Measurements from ENCODE around the gene ZNF846. TPM values are rescaled to one million over a fixed set of nuclear protein-coding genes. Genes with fewer than 3 reads are reported as not detected.
"Not testable (repeated sequence)": the region's sequence is repeated elsewhere in the genome, so short reads cannot be mapped to it uniquely, and the experiment has no call there.

ZNF846 gene
- total RNA-seq, 1 donor from 2014 or later: 32.1 TPM

- no peak for DNase-seq (ENCODE audit: low spot score in 2 of 2, unreplicated experiment in 2 of 2)
- no peaks in the 10 kb centered on the region for H3K27me3 Mint-ChIP-seq (ENCODE audit: low read depth)
- H3K27ac Mint-ChIP-seq: no peak overlapping the region
- no peaks in the 10 kb centered on the region for H3K4me1 Mint-ChIP-seq
- no peaks in the 10 kb centered on the region for H3K36me3 Mint-ChIP-seq
- H3K4me3 Mint-ChIP-seq: no peak overlapping the region
- peaks cover 51% of the 10 kb centered on the region for H3K9me3 Mint-ChIP-seq
- TF ChIP-seq CTCF (IDR thresholded peaks at IDR 0.05; ENCODE audit: unreplicated experiment): no peak
Observed at GRCh38 chr19:9727644-9728043, 40.9 kb downstream of the ZNF846 start.

GRCh38 chr19:9725508-9726201 lies 42.9 kb downstream of the ZNF846 start:
- DNase-seq (ENCODE audit: low spot score in 2 of 2, unreplicated experiment in 2 of 2); H3K27ac Mint-ChIP-seq; H3K4me3 Mint-ChIP-seq; H3K36me3 Mint-ChIP-seq; H3K27me3 Mint-ChIP-seq (ENCODE audit: low read depth); H3K4me1 Mint-ChIP-seq: not testable (repeated sequence)
- peaks cover 58% of the 10 kb centered on the region for H3K9me3 Mint-ChIP-seq

GRCh38 chr19:9724157-9724556 lies 44.4 kb downstream of the ZNF846 start:
- H3K4me3 Mint-ChIP-seq: no peak overlapping the region
- H3K9me3 Mint-ChIP-seq: peaks cover 54% of the 10 kb centered on the region
- H3K4me1 Mint-ChIP-seq: no peaks in the 10 kb centered on the region

GRCh38 chr19:9721861-9722260 lies 46.7 kb downstream of the ZNF846 start:
- no peak for TF ChIP-seq CTCF (IDR thresholded peaks at IDR 0.05; ENCODE audit: unreplicated experiment)
- Mint-ChIP-seq H3K27ac (no peak overlapping the region), H3K27me3 (ENCODE audit: low read depth) (no peaks in the 10 kb centered on the region), H3K4me3 (no peak overlapping the region), H3K9me3 (peaks cover 63% of the 10 kb centered on the region), H3K4me1 (no peaks in the 10 kb centered on the region), H3K36me3 (no peaks in the 10 kb centered on the region)
- DNase-seq (ENCODE audit: low spot score in 2 of 2, unreplicated experiment in 2 of 2): no peak

More at GRCh38 chr19:9724157-9724556, 44.4 kb downstream of the ZNF846 start:
- Mint-ChIP-seq H3K27me3 (ENCODE audit: low read depth) (no peaks in the 10 kb centered on the region), H3K27ac (no peak overlapping the region), H3K36me3 (no peaks in the 10 kb centered on the region)
- DNase-seq (ENCODE audit: low spot score in 2 of 2, unreplicated experiment in 2 of 2): no peak
- TF ChIP-seq CTCF (IDR thresholded peaks at IDR 0.05; ENCODE audit: unreplicated experiment): no peak

- Mint-ChIP-seq H3K4me1 (no peaks in the 10 kb centered on the region), H3K4me3 (no peak overlapping the region), H3K27me3 (ENCODE audit: low read depth) (no peaks in the 10 kb centered on the region), H3K27ac (no peak overlapping the region), H3K36me3 (no peaks in the 10 kb centered on the region), H3K9me3 (peaks cover 63% of the 10 kb centered on the region)
- no peak for DNase-seq (ENCODE audit: low spot score in 2 of 2, unreplicated experiment in 2 of 2)
- no peak for TF ChIP-seq CTCF (IDR thresholded peaks at IDR 0.05; ENCODE audit: unreplicated experiment)
Observed at GRCh38 chr19:9720541-9720940, 48.0 kb downstream of the ZNF846 start.

- Mint-ChIP-seq H3K27me3 (ENCODE audit: low read depth) (no peaks in the 10 kb centered on the region), H3K4me3 (no peak overlapping the region), H3K4me1 (no peaks in the 10 kb centered on the region), H3K36me3 (peaks cover 2% of the 10 kb centered on the region), H3K27ac (no peak overlapping the region), H3K9me3 (peaks cover 76% of the 10 kb centered on the region)
- TF ChIP-seq CTCF (IDR thresholded peaks at IDR 0.05; ENCODE audit: unreplicated experiment): no peak
- no peak for DNase-seq (ENCODE audit: low spot score in 2 of 2, unreplicated experiment in 2 of 2)
Observed at GRCh38 chr19:9711815-9712214, 56.7 kb downstream of the ZNF846 start.

Measured in mesothelial cell of epicardium (in vitro differentiated cells).